ENCODE data around the gene DIPK1A. TPM values are rescaled to one million over a fixed set of nuclear protein-coding genes. Genes with fewer than 3 reads are reported as not detected.

Gene DIPK1A
- total RNA-seq, 1 donor from 2014 or later: 8.4 TPM

DNA sequence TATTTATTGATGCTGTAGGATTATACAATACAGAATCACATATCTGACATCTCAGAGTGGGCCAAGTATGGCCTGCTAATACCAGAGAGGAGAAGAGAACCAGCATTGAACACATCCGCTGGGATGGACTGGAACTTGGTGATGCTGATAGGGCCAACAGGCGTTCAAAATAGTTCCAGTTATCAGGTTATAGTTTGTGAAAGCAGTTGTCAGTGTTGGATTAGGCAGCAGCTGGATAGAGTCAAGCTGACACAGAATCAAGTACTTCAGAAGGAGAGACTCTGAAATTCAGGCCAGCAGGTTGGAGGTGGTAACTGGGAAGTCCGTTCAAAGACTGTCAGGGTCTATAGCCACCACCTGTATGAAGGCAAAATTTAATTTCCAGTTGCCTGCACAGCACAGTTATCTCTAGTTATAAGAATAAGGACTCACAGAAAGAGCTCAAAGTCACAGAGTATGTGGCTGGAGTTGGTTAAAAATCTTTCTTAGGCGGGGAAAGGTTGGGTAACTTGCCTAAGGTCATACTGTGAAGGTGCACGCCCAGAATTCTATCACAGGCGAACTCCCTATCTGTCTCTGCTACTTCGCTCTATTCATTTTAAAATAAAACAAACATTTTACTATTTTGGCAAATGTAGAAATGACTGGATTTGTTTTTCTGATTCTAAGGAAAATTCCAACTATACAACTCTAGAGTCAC, 9.9 kb upstream of the DIPK1A start:
- no peak overlapping the region for H2AFZ ChIP-seq (ENCODE audit: low read depth, low read length)
- peaks cover 12% of the 10 kb centered on the region for H3K27me3 ChIP-seq (ENCODE audit: insufficient read depth, low read length)
- FAIRE-seq: no peak
- H3K27me3 Mint-ChIP-seq (ENCODE audit: low read depth, unreplicated experiment): no peaks in the 10 kb centered on the region
- H3K36me3 Mint-ChIP-seq (ENCODE audit: low read depth, unreplicated experiment): no peaks in the 10 kb centered on the region
- H4K20me1 ChIP-seq (ENCODE audit: insufficient read depth, low read length): no peaks in the 10 kb centered on the region
- H3K27ac Mint-ChIP-seq (ENCODE audit: unreplicated experiment): no peak overlapping the region
- DNase-seq (ENCODE audit: low read depth): no peak
- H3K36me3 ChIP-seq (ENCODE audit: insufficient read depth, low read length): no peaks in the 10 kb centered on the region
- H3K9me3 Mint-ChIP-seq (ENCODE audit: unreplicated experiment): no peaks in the 10 kb centered on the region
- no peak overlapping the region for H3K4me3 Mint-ChIP-seq (ENCODE audit: unreplicated experiment)
- no peak overlapping the region for H3K4me3 ChIP-seq (ENCODE audit: insufficient read depth, low read depth, low read length)
- no peak overlapping the region for H3K27ac ChIP-seq (ENCODE audit: low read depth, low read length)
- H3K4me1 Mint-ChIP-seq (ENCODE audit: low read depth, unreplicated experiment): no peaks in the 10 kb centered on the region
- no peak for TF ChIP-seq CTCF (IDR thresholded peaks at IDR 0.05; ENCODE audit: insufficient read depth, low read depth, low read length)
- no peak for TF ChIP-seq EZH2 (IDR thresholded peaks at IDR 0.05; ENCODE audit: insufficient read depth, low read length)
- no peaks in the 10 kb centered on the region for H3K9me3 ChIP-seq (ENCODE audit: insufficient read depth, low read depth, low read length)
- no peaks in the 10 kb centered on the region for H3K79me2 ChIP-seq (ENCODE audit: insufficient read depth, low read length)
- H3K4me1 ChIP-seq (ENCODE audit: insufficient read depth, low read length): no peaks in the 10 kb centered on the region
- H3K4me2 ChIP-seq (ENCODE audit: low read length): no peak overlapping the region
- H3K9ac ChIP-seq (ENCODE audit: low read length): no peak overlapping the region

DNA sequence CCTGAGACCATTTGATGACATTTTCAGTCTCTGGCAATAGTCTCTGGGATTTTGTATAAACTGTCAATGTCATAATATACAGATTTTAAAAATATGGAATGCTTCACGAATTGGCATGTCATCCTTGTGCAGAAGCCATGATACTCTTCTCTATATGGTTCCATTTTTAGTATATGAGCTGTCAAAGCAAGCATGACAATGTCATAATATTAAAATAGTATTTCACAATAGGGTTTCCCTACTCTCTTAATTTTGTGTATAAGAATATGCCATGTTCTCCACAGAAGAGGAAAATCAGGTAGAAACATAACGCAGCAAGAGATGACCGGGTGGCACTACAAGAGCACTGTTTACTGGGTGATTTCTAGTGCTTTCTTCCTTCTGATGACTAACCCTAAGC, 8.3 kb upstream of the DIPK1A start:
- peaks cover 20% of the 10 kb centered on the region for H3K27me3 ChIP-seq (ENCODE audit: insufficient read depth, low read length)
- H3K4me3 Mint-ChIP-seq (ENCODE audit: unreplicated experiment): no peak overlapping the region
- no peak overlapping the region for H3K4me3 ChIP-seq (ENCODE audit: insufficient read depth, low read depth, low read length)
- no peak overlapping the region for H3K27ac Mint-ChIP-seq (ENCODE audit: unreplicated experiment)
- FAIRE-seq: no peak
- no peaks in the 10 kb centered on the region for H3K79me2 ChIP-seq (ENCODE audit: insufficient read depth, low read length)
- no peaks in the 10 kb centered on the region for H3K27me3 Mint-ChIP-seq (ENCODE audit: low read depth, unreplicated experiment)
- H3K9me3 Mint-ChIP-seq (ENCODE audit: unreplicated experiment): no peaks in the 10 kb centered on the region
- TF ChIP-seq EZH2 (IDR thresholded peaks at IDR 0.05; ENCODE audit: insufficient read depth, low read length): no peak
- no peak for TF ChIP-seq CTCF (IDR thresholded peaks at IDR 0.05; ENCODE audit: insufficient read depth, low read depth, low read length)
- no peaks in the 10 kb centered on the region for H3K4me1 ChIP-seq (ENCODE audit: insufficient read depth, low read length)
- H3K4me1 Mint-ChIP-seq (ENCODE audit: low read depth, unreplicated experiment): no peaks in the 10 kb centered on the region
- no peak overlapping the region for H3K27ac ChIP-seq (ENCODE audit: low read depth, low read length)
- no peaks in the 10 kb centered on the region for H3K36me3 Mint-ChIP-seq (ENCODE audit: low read depth, unreplicated experiment)
- no peaks in the 10 kb centered on the region for H4K20me1 ChIP-seq (ENCODE audit: insufficient read depth, low read length)
- no peak overlapping the region for H3K4me2 ChIP-seq (ENCODE audit: low read length)
- DNase-seq (ENCODE audit: low read depth): no peak
- H3K36me3 ChIP-seq (ENCODE audit: insufficient read depth, low read length): no peaks in the 10 kb centered on the region
- H3K9ac ChIP-seq (ENCODE audit: low read length): no peak overlapping the region
- no peaks in the 10 kb centered on the region for H3K9me3 ChIP-seq (ENCODE audit: insufficient read depth, low read depth, low read length)
- no peak overlapping the region for H2AFZ ChIP-seq (ENCODE audit: low read depth, low read length)
